Mesendoderm (in vitro differentiated cells): Measurements from ENCODE around the gene TEAD1.

Experiments used
- DNase-seq: peaks from one replicate; pipeline ENCODE4 v3.0.0; 2013
- H2AK5ac ChIP-seq: 2 replicates; pipeline ENCODE4 v1.6.1; 2013; ENCODE audit warnings: low read length, inconsistent platforms
- H2BK120ac ChIP-seq: 2 replicates; pipeline ENCODE4 v1.6.1; 2013; ENCODE audit warnings: low read depth, mild to moderate bottlenecking, low read length, moderate library complexity, mixed read lengths
- H2BK15ac ChIP-seq: replicated peaks from 2 replicates; pipeline ENCODE4 v1.6.1; 2013; ENCODE audit warnings: low read depth, mild to moderate bottlenecking, moderate library complexity
- H2BK5ac ChIP-seq: 2 replicates; pipeline ENCODE4 v1.6.1; 2013; ENCODE audit warnings: low read length, inconsistent platforms
- H3K18ac ChIP-seq: 2 replicates; pipeline ENCODE4 v1.6.1; 2013; ENCODE audit warnings: mild to moderate bottlenecking, low read length, mixed read lengths
- H3K23ac ChIP-seq: one replicate; pipeline ENCODE4 v1.6.1; 2013; ENCODE audit warnings: low read length
- H3K27ac ChIP-seq: 2 replicates; pipeline ENCODE4 v1.5.1; 2013; ENCODE audit warnings: low read depth, mild to moderate bottlenecking, inconsistent platforms, low read length, moderate library complexity
- H3K27me3 ChIP-seq: 2 replicates; pipeline ENCODE4 v1.6.1; 2013; ENCODE audit warnings: low read length, control low read depth, mild to moderate bottlenecking, inconsistent platforms; ENCODE audit not compliant: insufficient read depth, poor library complexity
- H3K36me3 ChIP-seq: 2 replicates; pipeline ENCODE4 v1.6.1; 2013; ENCODE audit warnings: low read length, inconsistent platforms; ENCODE audit not compliant: control insufficient read depth, insufficient read depth
- H3K4ac ChIP-seq: one replicate; pipeline ENCODE4 v1.6.1; 2013; ENCODE audit warnings: low read depth, mild to moderate bottlenecking, low read length, moderate library complexity
- H3K4me1 ChIP-seq: 2 replicates; pipeline ENCODE4 v1.6.1; 2013; ENCODE audit warnings: low read depth, low read length, inconsistent platforms; ENCODE audit not compliant: control insufficient read depth
- H3K4me2 ChIP-seq: 2 replicates; pipeline ENCODE4 v1.6.1; 2013; ENCODE audit warnings: low read length
- H3K4me3 ChIP-seq: 2 replicates; pipeline ENCODE4 v1.5.1; 2013; ENCODE audit warnings: mild to moderate bottlenecking, low read length
- H3K56ac ChIP-seq: one replicate; pipeline ENCODE4 v1.6.1; 2013; ENCODE audit warnings: low read length
- H3K79me1 ChIP-seq: 2 replicates; pipeline ENCODE4 v1.6.1; 2013; ENCODE audit warnings: low read length, inconsistent platforms
- H3K79me2 ChIP-seq: 2 replicates; pipeline ENCODE4 v1.6.1; 2013; ENCODE audit warnings: mild to moderate bottlenecking, low read length; ENCODE audit not compliant: control insufficient read depth, insufficient read depth
- H3K9ac ChIP-seq: 2 replicates; pipeline ENCODE4 v1.6.1; 2013; ENCODE audit warnings: low read length, inconsistent platforms
- H4K5ac ChIP-seq: one replicate; pipeline ENCODE4 v1.6.1; 2013; ENCODE audit warnings: low read length
- H4K8ac ChIP-seq: one replicate; pipeline ENCODE4 v1.6.1; 2013; ENCODE audit warnings: low read depth, mild to moderate bottlenecking, control low read depth, low read length, moderate library complexity
- WGBS: extraction: QIAGEN DNeasy Blood & Tissue Kit; methylation state at CpG from one replicate; pipeline ENCODE4 v1.1.7; 2013; ENCODE audit warnings: low lambda C conversion rate, missing lambda C conversion rate; ENCODE audit not compliant: insufficient coverage; ENCODE audit errors: extremely low coverage; 5-methylcytosine and 5-hydroxymethylcytosine counted together

TEAD1 gene

DNA sequence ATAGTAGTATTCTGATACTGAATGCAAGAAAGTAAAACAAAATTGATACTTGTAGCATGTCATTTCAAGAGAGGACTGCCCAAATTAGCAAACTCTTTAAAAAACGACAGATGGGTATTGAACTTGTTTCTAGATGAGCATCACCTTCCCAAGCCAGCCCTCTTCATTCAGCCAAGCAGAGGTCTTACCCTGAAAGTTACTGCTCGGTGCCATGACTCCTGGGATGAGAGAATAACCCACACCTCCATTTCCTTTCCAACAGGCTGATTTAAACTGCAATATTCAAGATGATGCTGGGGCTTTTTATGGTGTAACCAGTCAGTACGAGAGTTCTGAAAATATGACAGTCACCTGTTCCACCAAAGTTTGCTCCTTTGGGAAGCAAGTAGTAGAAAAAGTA is 250.4 kb downstream of the TEAD1 start:
- Histone ChIP-seq H2BK120ac (no peak overlapping the region), H3K4me1 (no peaks in the 10 kb centered on the region), H3K4me2 (no peak overlapping the region), H2BK5ac (no peak overlapping the region), H2AK5ac (no peak overlapping the region), H3K23ac (no peak overlapping the region), H3K79me1 (peaks cover 4% of the 10 kb centered on the region), H3K79me2 (no peaks in the 10 kb centered on the region), H3K27ac (no peak overlapping the region), H3K4ac (no peak overlapping the region), H3K18ac (no peak overlapping the region), H3K56ac (no peak overlapping the region), H3K9ac (no peak overlapping the region), H4K8ac (no peak overlapping the region), H2BK15ac (no peak overlapping the region), H3K36me3 (peaks cover 4% of the 10 kb centered on the region), H4K5ac (no peak overlapping the region), H3K4me3 (no peak overlapping the region), H3K27me3 (no peaks in the 10 kb centered on the region)
- no peak for DNase-seq
- no CpG with 5 or more reads among the region's 3 CpGs for WGBS

DNA sequence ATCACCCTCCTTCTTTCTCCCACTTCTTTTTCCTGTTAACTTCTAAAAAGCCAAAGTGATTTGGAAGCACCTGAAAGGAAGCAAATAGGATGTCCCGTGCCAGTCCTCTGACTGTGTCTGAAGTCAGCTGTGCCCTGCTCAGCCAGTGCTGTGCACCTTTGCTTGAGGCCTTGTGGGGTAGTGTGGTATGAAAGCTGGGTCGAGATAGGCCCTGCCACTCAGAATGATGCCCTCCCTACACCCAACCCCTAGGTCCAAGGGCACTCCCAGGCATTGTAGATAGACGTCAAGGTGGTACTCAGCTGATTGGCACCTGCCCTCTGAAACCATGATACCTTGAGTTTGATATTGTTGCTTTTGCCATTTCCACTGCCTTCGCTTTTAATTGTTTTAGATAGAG is 251.3 kb downstream of the TEAD1 start:
- Histone ChIP-seq H4K5ac (no peak overlapping the region), H3K9ac (no peak overlapping the region), H3K23ac (no peak overlapping the region), H3K56ac (no peak overlapping the region), H2BK120ac (no peak overlapping the region), H3K27ac (no peak overlapping the region), H3K27me3 (no peaks in the 10 kb centered on the region), H4K8ac (no peak overlapping the region), H3K18ac (no peak overlapping the region), H2BK5ac (no peak overlapping the region), H3K36me3 (peaks cover 4% of the 10 kb centered on the region), H3K4me1 (no peaks in the 10 kb centered on the region), H3K4ac (no peak overlapping the region), H3K4me2 (no peak overlapping the region), H3K79me1 (peaks cover 4% of the 10 kb centered on the region), H3K4me3 (no peak overlapping the region), H2BK15ac (no peak overlapping the region), H3K79me2 (no peaks in the 10 kb centered on the region), H2AK5ac (no peak overlapping the region)
- no peak for DNase-seq
- no CpG with 5 or more reads among the region's 4 CpGs for WGBS

DNA sequence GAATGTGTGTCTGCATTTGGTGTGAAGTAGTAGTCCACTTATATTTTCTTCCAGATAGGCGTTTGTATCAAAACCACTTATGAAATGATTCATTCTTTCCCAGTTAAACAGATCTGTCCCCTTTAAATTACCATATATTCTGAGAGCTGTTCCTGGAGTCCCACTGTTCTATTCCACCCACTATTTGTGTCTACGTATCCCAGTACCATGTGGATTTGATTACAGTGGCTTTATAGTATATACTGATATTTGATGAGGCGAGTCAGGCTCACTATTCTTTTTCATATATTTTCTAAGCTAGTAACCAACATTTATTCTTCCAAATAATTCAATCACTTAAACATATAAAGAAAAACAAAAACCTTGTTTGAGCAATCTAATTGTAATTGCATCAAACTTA is 253.0 kb downstream of the TEAD1 start:
- Histone ChIP-seq H4K8ac (no peak overlapping the region), H3K18ac (no peak overlapping the region), H3K4me1 (no peaks in the 10 kb centered on the region), H3K27me3 (no peaks in the 10 kb centered on the region), H2BK15ac (no peak overlapping the region), H3K23ac (no peak overlapping the region), H3K4ac (no peak overlapping the region), H3K79me1 (peaks cover 4% of the 10 kb centered on the region), H3K27ac (no peak overlapping the region), H2AK5ac (no peak overlapping the region), H2BK5ac (no peak overlapping the region), H3K36me3 (peaks cover 6% of the 10 kb centered on the region), H3K4me2 (no peak overlapping the region), H4K5ac (no peak overlapping the region), H3K56ac (no peak overlapping the region), H3K9ac (no peak overlapping the region), H2BK120ac (no peak overlapping the region), H3K79me2 (no peaks in the 10 kb centered on the region), H3K4me3 (no peak overlapping the region)
- no peak for DNase-seq
- no CpG with 5 or more reads among the region's 3 CpGs for WGBS

DNA sequence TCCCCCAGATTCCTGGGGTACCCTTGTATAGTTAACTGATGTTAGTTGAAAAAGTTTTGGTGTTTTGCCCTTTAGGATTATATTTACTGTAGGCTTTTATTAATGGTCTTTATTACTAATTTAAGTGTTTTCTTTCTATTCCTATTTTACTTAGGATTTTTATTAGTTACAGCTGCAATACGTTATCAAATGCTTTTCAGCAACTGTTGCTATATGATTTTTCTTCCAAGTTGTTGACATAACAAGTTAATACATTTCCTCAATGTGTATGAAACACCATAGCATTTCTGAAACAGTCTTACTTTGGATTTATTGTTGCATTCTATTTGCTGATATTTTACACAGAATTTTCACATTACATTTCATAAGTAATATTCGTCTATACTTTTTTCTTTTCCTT is 253.7 kb downstream of the TEAD1 start:
- Histone ChIP-seq H4K8ac (no peak overlapping the region), H3K4me2 (no peak overlapping the region), H2BK15ac (no peak overlapping the region), H3K23ac (no peak overlapping the region), H2AK5ac (no peak overlapping the region), H3K9ac (no peak overlapping the region), H3K27me3 (no peaks in the 10 kb centered on the region), H3K79me1 (peaks cover 4% of the 10 kb centered on the region), H4K5ac (no peak overlapping the region), H2BK120ac (no peak overlapping the region), H3K4ac (no peak overlapping the region), H3K36me3 (peaks cover 9% of the 10 kb centered on the region), H3K27ac (no peak overlapping the region), H3K56ac (no peak overlapping the region), H2BK5ac (no peak overlapping the region), H3K4me3 (no peak overlapping the region), H3K18ac (no peak overlapping the region), H3K79me2 (no peaks in the 10 kb centered on the region), H3K4me1 (no peaks in the 10 kb centered on the region)
- no CpG with 5 or more reads among the region's 2 CpGs for WGBS
- no peak for DNase-seq

DNA sequence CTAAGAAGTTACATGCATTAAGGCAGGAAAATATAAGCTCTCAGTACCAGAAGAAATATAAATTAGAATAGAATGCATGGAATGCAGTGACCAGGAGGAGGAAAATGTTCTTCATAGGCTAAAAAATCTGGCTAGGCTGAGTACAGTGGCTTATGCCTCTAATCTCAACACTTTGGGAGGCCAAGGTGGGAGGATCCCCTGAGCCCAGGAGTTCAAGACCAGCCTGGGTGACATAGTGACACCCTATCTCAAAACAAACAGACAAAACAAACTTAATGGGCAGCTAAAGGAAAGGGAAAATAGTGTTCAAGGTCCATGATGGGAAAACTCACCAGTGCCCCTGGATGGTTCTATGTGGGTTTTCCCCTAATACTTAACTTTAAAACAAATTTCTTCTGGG is 256.6 kb downstream of the TEAD1 start:
- Histone ChIP-seq H3K56ac (no peak overlapping the region), H3K27me3 (no peaks in the 10 kb centered on the region), H2BK15ac (no peak overlapping the region), H3K4me3 (no peak overlapping the region), H3K79me2 (no peaks in the 10 kb centered on the region), H2AK5ac (no peak overlapping the region), H3K4me1 (no peaks in the 10 kb centered on the region), H2BK5ac (no peak overlapping the region), H4K8ac (no peak overlapping the region), H4K5ac (no peak overlapping the region), H3K9ac (no peak overlapping the region), H3K4me2 (no peak overlapping the region), H3K23ac (no peak overlapping the region), H3K27ac (no peak overlapping the region), H3K18ac (no peak overlapping the region), H2BK120ac (no peak overlapping the region), H3K4ac (no peak overlapping the region), H3K79me1 (no peaks in the 10 kb centered on the region), H3K36me3 (peaks cover 8% of the 10 kb centered on the region)
- DNase-seq, result peak; percentile 32

DNA sequence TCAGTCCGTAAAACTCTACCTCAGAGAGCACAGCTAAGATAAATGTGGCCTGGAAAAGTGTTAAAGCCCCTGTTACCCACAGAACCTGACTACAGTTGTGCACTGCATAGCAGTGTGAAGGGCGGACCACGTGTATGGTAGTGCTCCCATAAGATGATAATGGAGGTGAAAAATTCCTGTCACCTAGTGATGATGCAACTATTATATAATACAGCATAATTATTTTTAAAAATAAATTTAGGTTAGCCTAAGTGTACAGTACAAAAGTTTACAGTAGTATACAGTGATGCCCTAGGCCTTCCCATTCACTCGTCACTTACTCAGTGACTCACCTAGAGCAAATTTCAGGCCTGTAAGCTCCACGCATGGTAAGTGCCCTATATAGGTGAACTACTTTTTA is 258.3 kb downstream of the TEAD1 start:
- Histone ChIP-seq H4K5ac (no peak overlapping the region), H3K4me3 (no peak overlapping the region)
- no CpG with 5 or more reads among the region's 5 CpGs for WGBS

More for the DNA sequence above, 258.3 kb downstream of the TEAD1 start:
- Histone ChIP-seq H3K4ac (no peak overlapping the region), H3K4me2 (no peak overlapping the region), H3K27ac (no peak overlapping the region), H3K36me3 (peaks cover 6% of the 10 kb centered on the region), H2AK5ac (no peak overlapping the region), H3K18ac (no peak overlapping the region), H3K27me3 (no peaks in the 10 kb centered on the region), H2BK5ac (no peak overlapping the region), H2BK120ac (no peak overlapping the region), H3K56ac (no peak overlapping the region), H3K9ac (no peak overlapping the region), H3K23ac (no peak overlapping the region), H3K79me1 (no peaks in the 10 kb centered on the region), H3K4me1 (no peaks in the 10 kb centered on the region), H3K79me2 (no peaks in the 10 kb centered on the region), H2BK15ac (no peak overlapping the region), H4K8ac (no peak overlapping the region)
- no peak for DNase-seq
